HEK293 (cell line): ENCODE measurements around the gene FHIT.

ENCODE experiments used
- CTCF ChIA-PET: fragments of 350-600 bp; formaldehyde crosslinking; extraction: SDS; loops from one replicate; lab custom pipeline; 2021; ENCODE audit warnings: antibody characterized with exemption; lab: Yijun Ruan, JAX
- POLR2A ChIA-PET: fragments of 300-600 bp; formaldehyde crosslinking; extraction: SDS; loops from one replicate; lab custom pipeline; 2020; ENCODE audit warnings: antibody characterized with exemption, inconsistent platforms; lab: Yijun Ruan, JAX
- H3K27ac ChIP-seq: fragments of 200-500 bp; sonication (Bioruptor generic); 2 replicates; pipeline ENCODE4 v1.5.1; 2014; ENCODE audit warnings: low read depth, low read length, control low read depth, inconsistent platforms; ENCODE audit errors: extremely low read depth
- H3K36me3 ChIP-seq, 2 experiments: fragments of 200-500 bp in 1 of 2; sonication (Bioruptor generic) in 1 of 2; 1 replicate in 1 of 2; 2 replicates in 1 of 2; pipeline ENCODE4 v1.5.1; 2014 to 2017; ENCODE audit warnings: inconsistent platforms in 2 of 2, low read length in 2 of 2; ENCODE audit not compliant: control insufficient read depth in 2 of 2, insufficient read depth in 1 of 2
- H3K4me1 ChIP-seq: fragments of 200-500 bp; sonication (Bioruptor generic); 2 replicates; pipeline ENCODE4 v1.5.1; 2014; ENCODE audit warnings: mild to moderate bottlenecking, low read length, inconsistent platforms; ENCODE audit not compliant: control insufficient read depth, insufficient read depth
- H3K4me3 ChIP-seq: 2 replicates; pipeline ENCODE4 v1.5.1; 2011; ENCODE audit warnings: low read depth, mild to moderate bottlenecking, control low read depth, low read length, moderate library complexity
- H3K9me3 ChIP-seq: fragments of 200-500 bp; sonication (Bioruptor generic); 2 replicates; pipeline ENCODE4 v1.5.1; 2014; ENCODE audit warnings: low read depth, low read length, inconsistent platforms; ENCODE audit not compliant: control insufficient read depth, insufficient read depth
- GLIS2 ChIP-seq: fragments of 450-650 bp; formaldehyde crosslinking; IDR thresholded peaks from 2 replicates; pipeline ENCODE4 v1.5.1; 2016; ENCODE audit warnings: missing biosample characterization, missing genetic modification characterization
- KLF1 ChIP-seq: fragments of 450-650 bp; formaldehyde crosslinking; IDR thresholded peaks from 2 replicates; pipeline ENCODE4 v1.5.1; 2016; ENCODE audit warnings: missing biosample characterization, missing genetic modification characterization
- MYNN ChIP-seq: fragments of 450-650 bp; formaldehyde crosslinking; IDR thresholded peaks from 2 replicates; pipeline ENCODE4 v1.5.1; 2016; ENCODE audit warnings: missing biosample characterization, missing genetic modification characterization, borderline replicate concordance
- OVOL3 ChIP-seq: fragments of 450-650 bp; formaldehyde crosslinking; IDR thresholded peaks from 2 replicates; pipeline ENCODE4 v1.5.1; 2016; ENCODE audit warnings: missing biosample characterization, missing genetic modification characterization
- RBAK ChIP-seq: fragments of 450-650 bp; formaldehyde crosslinking; IDR thresholded peaks from 2 replicates; pipeline ENCODE4 v1.5.1; 2016; ENCODE audit warnings: missing biosample characterization, missing genetic modification characterization
- SALL2 ChIP-seq: fragments of 450-650 bp; formaldehyde crosslinking; IDR thresholded peaks from 2 replicates; pipeline ENCODE4 v1.5.0; 2017; ENCODE audit warnings: missing biosample characterization, mild to moderate bottlenecking, missing genetic modification characterization, borderline replicate concordance
- SP7 ChIP-seq: fragments of 450-650 bp; formaldehyde crosslinking; IDR thresholded peaks from 2 replicates; pipeline ENCODE4 v1.5.1; 2016; ENCODE audit warnings: missing biosample characterization, missing genetic modification characterization
- TCF7L2 ChIP-seq: IDR thresholded peaks from 2 replicates; pipeline ENCODE4 v1.6.1; 2011; ENCODE audit warnings: low read depth, mild to moderate bottlenecking, inconsistent platforms, low read length, moderate library complexity, borderline replicate concordance
- ZBTB1 ChIP-seq: fragments of 450-650 bp; formaldehyde crosslinking; IDR thresholded peaks from 2 replicates; pipeline ENCODE4 v1.5.1; 2016; ENCODE audit warnings: missing biosample characterization, missing genetic modification characterization
- ZBTB20 ChIP-seq: fragments of 450-650 bp; formaldehyde crosslinking; IDR thresholded peaks from 2 replicates; pipeline ENCODE4 v1.5.1; 2016; ENCODE audit warnings: missing biosample characterization, missing genetic modification characterization
- ZFP3 ChIP-seq: fragments of 450-650 bp; formaldehyde crosslinking; IDR thresholded peaks from 2 replicates; pipeline ENCODE4 v1.5.1; 2016; ENCODE audit warnings: low read depth, missing biosample characterization, missing genetic modification characterization
- ZNF138 ChIP-seq: fragments of 450-650 bp; formaldehyde crosslinking; IDR thresholded peaks from 2 replicates; pipeline ENCODE4 v1.5.1; 2016; ENCODE audit warnings: missing biosample characterization, missing genetic modification characterization, borderline replicate concordance
- ZNF24 ChIP-seq: fragments of 450-650 bp; formaldehyde crosslinking; IDR thresholded peaks from 2 replicates; pipeline ENCODE4 v1.5.1; 2016; ENCODE audit warnings: missing biosample characterization, missing genetic modification characterization
- ZNF324 ChIP-seq: fragments of 450-650 bp; formaldehyde crosslinking; IDR thresholded peaks from 2 replicates; pipeline ENCODE4 v1.5.1; 2016; ENCODE audit warnings: missing biosample characterization, missing genetic modification characterization
- ZNF350 ChIP-seq: fragments of 450-650 bp; formaldehyde crosslinking; IDR thresholded peaks from 2 replicates; pipeline ENCODE4 v1.5.0; 2017; ENCODE audit warnings: missing biosample characterization, mild to moderate bottlenecking, missing genetic modification characterization
- ZNF510 ChIP-seq: fragments of 450-650 bp; formaldehyde crosslinking; IDR thresholded peaks from 2 replicates; pipeline ENCODE4 v1.5.1; 2018; ENCODE audit warnings: mild to moderate bottlenecking, missing genetic modification characterization, missing biosample characterization; ENCODE audit not compliant: insufficient replicate concordance
- ZNF585B ChIP-seq: fragments of 450-650 bp; formaldehyde crosslinking; IDR thresholded peaks from 2 replicates; pipeline ENCODE4 v1.5.1; 2016; ENCODE audit warnings: missing biosample characterization, missing genetic modification characterization
- ZNF747 ChIP-seq: fragments of 450-650 bp; formaldehyde crosslinking; IDR thresholded peaks from 2 replicates; pipeline ENCODE4 v1.5.1; 2016; ENCODE audit warnings: missing biosample characterization, missing genetic modification characterization
- ZNF843 ChIP-seq: fragments of 450-650 bp; formaldehyde crosslinking; IDR thresholded peaks from 2 replicates; pipeline ENCODE4 v1.5.1; 2016; ENCODE audit warnings: missing biosample characterization, missing genetic modification characterization
- ZSCAN16 ChIP-seq: fragments of 450-650 bp; formaldehyde crosslinking; IDR thresholded peaks from 2 replicates; pipeline ENCODE4 v1.5.1; 2016; ENCODE audit warnings: missing biosample characterization, missing genetic modification characterization
- ZSCAN23 ChIP-seq: fragments of 450-650 bp; formaldehyde crosslinking; IDR thresholded peaks from 2 replicates; pipeline ENCODE4 v1.5.1; 2016; ENCODE audit warnings: missing biosample characterization, missing genetic modification characterization
- ZSCAN30 ChIP-seq: fragments of 450-650 bp; IDR thresholded peaks from 2 replicates; pipeline ENCODE4 v1.5.1; 2018; ENCODE audit warnings: missing biosample characterization, mild to moderate bottlenecking, missing genetic modification characterization, moderate library complexity
- ZSCAN5A ChIP-seq: fragments of 450-650 bp; formaldehyde crosslinking; IDR thresholded peaks from 2 replicates; pipeline ENCODE4 v1.5.1; 2016; ENCODE audit warnings: missing biosample characterization, missing genetic modification characterization
- TF ChIP-seq, protein P1 (sequence below): fragments of 450-650 bp; formaldehyde crosslinking; IDR thresholded peaks from 2 replicates; pipeline ENCODE4 v1.5.1; 2016; ENCODE audit warnings: missing biosample characterization, missing genetic modification characterization
- TF ChIP-seq, protein P2 (sequence below): fragments of 450-650 bp; formaldehyde crosslinking; IDR thresholded peaks from 2 replicates; pipeline ENCODE4 v1.5.1; 2016; ENCODE audit warnings: missing biosample characterization, missing genetic modification characterization
- TF ChIP-seq, protein P3 (sequence below): fragments of 450-650 bp; formaldehyde crosslinking; IDR thresholded peaks from 2 replicates; pipeline ENCODE4 v1.5.1; 2016; ENCODE audit warnings: missing biosample characterization, missing genetic modification characterization

FHIT gene

GRCh38 chr3:59783468-59783988, 1467.7 kb downstream of the FHIT start:
- Histone ChIP-seq H3K4me1 (no peaks in the 10 kb centered on the region), H3K4me3 (no peak overlapping the region), H3K9me3 (no peaks in the 10 kb centered on the region)
- TF ChIP-seq ZNF747 (tag by site-specific recombination) (no peak), ZNF324 (tag by site-specific recombination) (no peak), ZNF585B (tag by site-specific recombination) (no peak), SP7 (tag by site-specific recombination) (no peak), ZFP3 (tag by site-specific recombination) (no peak), OVOL3 (tag by site-specific recombination) (no peak), ZNF24 (no peak), RBAK (tag by site-specific recombination) (no peak), ZNF843 (tag by site-specific recombination) (no peak), MYNN (tag by site-specific recombination) (no peak), ZSCAN5A (tag by site-specific recombination) (no peak), SALL2 (tag by site-specific recombination) (no peak), ZNF510 (tag by site-specific recombination) (no peak), TCF7L2 (no peak), ZNF350 (tag by site-specific recombination) (no peak), ZBTB1 (tag by site-specific recombination) (no peak), ZSCAN30 (tag by site-specific recombination) (no peak), KLF1 (tag by site-specific recombination) (no peak)
- TF ChIP-seq, protein P1, sequence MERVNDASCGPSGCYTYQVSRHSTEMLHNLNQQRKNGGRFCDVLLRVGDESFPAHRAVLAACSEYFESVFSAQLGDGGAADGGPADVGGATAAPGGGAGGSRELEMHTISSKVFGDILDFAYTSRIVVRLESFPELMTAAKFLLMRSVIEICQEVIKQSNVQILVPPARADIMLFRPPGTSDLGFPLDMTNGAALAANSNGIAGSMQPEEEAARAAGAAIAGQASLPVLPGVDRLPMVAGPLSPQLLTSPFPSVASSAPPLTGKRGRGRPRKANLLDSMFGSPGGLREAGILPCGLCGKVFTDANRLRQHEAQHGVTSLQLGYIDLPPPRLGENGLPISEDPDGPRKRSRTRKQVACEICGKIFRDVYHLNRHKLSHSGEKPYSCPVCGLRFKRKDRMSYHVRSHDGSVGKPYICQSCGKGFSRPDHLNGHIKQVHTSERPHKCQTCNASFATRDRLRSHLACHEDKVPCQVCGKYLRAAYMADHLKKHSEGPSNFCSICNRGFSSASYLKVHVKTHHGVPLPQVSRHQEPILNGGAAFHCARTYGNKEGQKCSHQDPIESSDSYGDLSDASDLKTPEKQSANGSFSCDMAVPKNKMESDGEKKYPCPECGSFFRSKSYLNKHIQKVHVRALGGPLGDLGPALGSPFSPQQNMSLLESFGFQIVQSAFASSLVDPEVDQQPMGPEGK (tag by site-specific recombination): no peak
- TF ChIP-seq, protein P2, sequence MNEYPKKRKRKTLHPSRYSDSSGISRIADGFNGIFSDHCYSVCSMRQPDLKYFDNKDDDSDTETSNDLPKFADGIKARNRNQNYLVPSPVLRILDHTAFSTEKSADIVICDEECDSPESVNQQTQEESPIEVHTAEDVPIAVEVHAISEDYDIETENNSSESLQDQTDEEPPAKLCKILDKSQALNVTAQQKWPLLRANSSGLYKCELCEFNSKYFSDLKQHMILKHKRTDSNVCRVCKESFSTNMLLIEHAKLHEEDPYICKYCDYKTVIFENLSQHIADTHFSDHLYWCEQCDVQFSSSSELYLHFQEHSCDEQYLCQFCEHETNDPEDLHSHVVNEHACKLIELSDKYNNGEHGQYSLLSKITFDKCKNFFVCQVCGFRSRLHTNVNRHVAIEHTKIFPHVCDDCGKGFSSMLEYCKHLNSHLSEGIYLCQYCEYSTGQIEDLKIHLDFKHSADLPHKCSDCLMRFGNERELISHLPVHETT (tag by site-specific recombination): no peak
- TF ChIP-seq, all 188 proteins: peak for 0
- Histone ChIP-seq H3K36me3 (no peaks in the 10 kb centered on the region), H3K27ac (no peak overlapping the region)
- ChIA-PET CTCF (no interaction called here), POLR2A (no interaction called here)

GRCh38 chr3:59782664-59783063, 1468.6 kb downstream of the FHIT start:
- no peak overlapping the region for H3K4me3 ChIP-seq
- ChIA-PET CTCF (no interaction called here), POLR2A (no interaction called here)
- no peaks in the 10 kb centered on the region for H3K9me3 ChIP-seq
- no peaks in the 10 kb centered on the region for H3K36me3 ChIP-seq
- no peaks in the 10 kb centered on the region for H3K4me1 ChIP-seq
- TF ChIP-seq GLIS2 (tag by site-specific recombination): no peak
- no peak for TF ChIP-seq ZNF138 (tag by site-specific recombination)
- TF ChIP-seq, protein P3, sequence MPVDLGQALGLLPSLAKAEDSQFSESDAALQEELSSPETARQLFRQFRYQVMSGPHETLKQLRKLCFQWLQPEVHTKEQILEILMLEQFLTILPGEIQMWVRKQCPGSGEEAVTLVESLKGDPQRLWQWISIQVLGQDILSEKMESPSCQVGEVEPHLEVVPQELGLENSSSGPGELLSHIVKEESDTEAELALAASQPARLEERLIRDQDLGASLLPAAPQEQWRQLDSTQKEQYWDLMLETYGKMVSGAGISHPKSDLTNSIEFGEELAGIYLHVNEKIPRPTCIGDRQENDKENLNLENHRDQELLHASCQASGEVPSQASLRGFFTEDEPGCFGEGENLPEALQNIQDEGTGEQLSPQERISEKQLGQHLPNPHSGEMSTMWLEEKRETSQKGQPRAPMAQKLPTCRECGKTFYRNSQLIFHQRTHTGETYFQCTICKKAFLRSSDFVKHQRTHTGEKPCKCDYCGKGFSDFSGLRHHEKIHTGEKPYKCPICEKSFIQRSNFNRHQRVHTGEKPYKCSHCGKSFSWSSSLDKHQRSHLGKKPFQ (tag by site-specific recombination): no peak
- TF ChIP-seq ZBTB20 (tag by site-specific recombination): no peak
- TF ChIP-seq ZSCAN16 (tag by site-specific recombination): no peak
- TF ChIP-seq ZSCAN23 (tag by site-specific recombination): no peak
- H3K27ac ChIP-seq: no peak overlapping the region
